BLaER1 (cell line): ENCODE measurements around the gene GTF3C5.
"Not testable (repeated sequence)": the region's sequence is repeated elsewhere in the genome, so short reads cannot be mapped to it uniquely, and the experiment has no call there.

Source experiments
- H3K27ac ChIP-seq: shearing (Covaris generic); formaldehyde crosslinking; 2 replicates; pipeline ENCODE4 v1.8.1; 2022
- H3K27me3 ChIP-seq: shearing (Covaris generic); formaldehyde crosslinking; 2 replicates; pipeline ENCODE4 v1.8.1; 2022
- H3K36me3 ChIP-seq: shearing (Covaris generic); formaldehyde crosslinking; 2 replicates; pipeline ENCODE4 v1.8.1; 2022
- H3K4me1 ChIP-seq: shearing (Covaris generic); formaldehyde crosslinking; 2 replicates; pipeline ENCODE4 v1.8.1; 2022
- H3K4me2 ChIP-seq: shearing (Covaris generic); formaldehyde crosslinking; 2 replicates; pipeline ENCODE4 v1.8.1; 2022
- H3K4me3 ChIP-seq: shearing (Covaris generic); formaldehyde crosslinking; 2 replicates; pipeline ENCODE4 v1.8.1; 2022
- H3K9ac ChIP-seq: shearing (Covaris generic); formaldehyde crosslinking; 2 replicates; pipeline ENCODE4 v1.8.1; 2022
- H3K9me3 ChIP-seq: shearing (Covaris generic); formaldehyde crosslinking; 2 replicates; pipeline ENCODE4 v1.8.1; 2022
- H4K20me1 ChIP-seq: shearing (Covaris generic); formaldehyde crosslinking; 2 replicates; pipeline ENCODE4 v1.8.1; 2022
- Cebpa-rat ChIP-seq: shearing (Covaris generic); IDR thresholded peaks from 2 replicates; pipeline ENCODE4 v1.8.1; 2022

GTF3C5 gene

GRCh38 chr9:132995879-132996278 is 34.9 kb upstream of the GTF3C5 start:
- Histone ChIP-seq H3K4me1 (peaks cover 94% of the 10 kb centered on the region), H3K9ac (0 out of 2 replicates have a peak overlapping the region, but pooled peaks have one; percentile 8), H3K36me3 (no peaks in the 10 kb centered on the region), H3K27me3 (no peaks in the 10 kb centered on the region), H4K20me1 (no peaks in the 10 kb centered on the region), H3K4me2 (peak overlapping the region; percentile 89), H3K9me3 (no peaks in the 10 kb centered on the region), H3K27ac (peak overlapping the region; percentile 45), H3K4me3 (no peak overlapping the region)
- TF ChIP-seq Cebpa-rat, result no peak

GRCh38 chr9:132996526-132996925 is 34.3 kb upstream of the GTF3C5 start:
- Histone ChIP-seq H3K9ac (peak overlapping the region; percentile 8; the same call in 1 of the 2 replicates), H3K4me3 (no peak overlapping the region), H3K4me2 (peak overlapping the region; percentile 89), H3K27ac (peak overlapping the region; percentile 45), H3K4me1 (peaks cover 93% of the 10 kb centered on the region), H3K9me3 (no peaks in the 10 kb centered on the region), H3K36me3 (no peaks in the 10 kb centered on the region), H4K20me1 (no peaks in the 10 kb centered on the region), H3K27me3 (no peaks in the 10 kb centered on the region)
- TF ChIP-seq Cebpa-rat, result no peak

DNA sequence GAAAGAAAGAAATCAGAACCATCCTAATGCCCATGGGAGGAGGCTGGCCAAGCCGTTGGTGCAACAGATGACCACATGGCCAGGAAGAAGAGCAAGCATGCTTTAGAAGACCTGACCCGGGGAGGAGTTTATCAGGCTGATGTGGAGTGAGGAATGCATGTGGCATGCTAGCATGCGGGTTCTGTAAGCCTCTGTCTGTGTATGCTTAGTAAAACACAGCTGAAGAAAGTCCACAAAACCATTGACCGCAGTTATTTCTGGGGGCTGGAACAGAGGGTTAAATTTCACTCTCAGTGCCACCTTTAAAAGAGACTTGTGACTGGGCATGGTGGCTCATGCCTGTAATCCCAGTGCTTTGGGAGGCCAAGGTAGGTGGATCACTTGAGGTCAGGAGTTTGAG is 33.2 kb upstream of the GTF3C5 start:
- no peaks in the 10 kb centered on the region for H3K36me3 ChIP-seq
- H3K4me3 ChIP-seq, result no peak overlapping the region
- H3K9ac ChIP-seq, result no peak overlapping the region
- H4K20me1 ChIP-seq, result no peaks in the 10 kb centered on the region
- no peaks in the 10 kb centered on the region for H3K27me3 ChIP-seq
- no peak overlapping the region for H3K4me2 ChIP-seq
- peaks cover 93% of the 10 kb centered on the region for H3K4me1 ChIP-seq
- no peaks in the 10 kb centered on the region for H3K9me3 ChIP-seq
- TF ChIP-seq Cebpa-rat, result no peak
- no peak overlapping the region for H3K27ac ChIP-seq

DNA sequence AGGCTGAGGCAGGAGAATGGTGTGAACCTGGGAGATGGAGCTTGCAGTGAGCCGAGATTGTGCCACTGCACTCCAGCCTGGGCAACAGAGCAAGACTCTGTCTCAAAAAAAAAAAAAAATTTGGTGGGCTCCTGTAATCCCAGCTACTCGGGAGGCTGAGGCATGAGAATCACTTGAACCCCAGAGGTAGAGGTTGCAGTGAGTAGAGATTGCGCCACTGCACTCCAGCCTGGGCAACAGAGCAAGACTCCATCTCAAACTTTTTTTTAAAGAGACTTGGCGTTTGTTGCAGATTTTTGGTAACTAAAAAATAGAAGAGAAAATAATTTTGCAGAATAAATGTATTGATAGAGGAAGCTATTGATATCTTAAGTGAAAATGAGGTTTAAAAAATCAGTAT is 32.6 kb upstream of the GTF3C5 start:
- H3K27me3 ChIP-seq, H3K27ac ChIP-seq, H3K9ac ChIP-seq, H3K4me2 ChIP-seq, H3K36me3 ChIP-seq, H3K9me3 ChIP-seq, H3K4me3 ChIP-seq, H4K20me1 ChIP-seq: not testable (repeated sequence)
- H3K4me1 ChIP-seq, result peaks cover 93% of the 10 kb centered on the region

- Histone ChIP-seq H3K4me2 (peak overlapping the region; percentile 52), H3K9me3 (no peaks in the 10 kb centered on the region)
Measured at GRCh38 chr9:132998831-132999635, 31.8 kb upstream of the GTF3C5 start.

DNA sequence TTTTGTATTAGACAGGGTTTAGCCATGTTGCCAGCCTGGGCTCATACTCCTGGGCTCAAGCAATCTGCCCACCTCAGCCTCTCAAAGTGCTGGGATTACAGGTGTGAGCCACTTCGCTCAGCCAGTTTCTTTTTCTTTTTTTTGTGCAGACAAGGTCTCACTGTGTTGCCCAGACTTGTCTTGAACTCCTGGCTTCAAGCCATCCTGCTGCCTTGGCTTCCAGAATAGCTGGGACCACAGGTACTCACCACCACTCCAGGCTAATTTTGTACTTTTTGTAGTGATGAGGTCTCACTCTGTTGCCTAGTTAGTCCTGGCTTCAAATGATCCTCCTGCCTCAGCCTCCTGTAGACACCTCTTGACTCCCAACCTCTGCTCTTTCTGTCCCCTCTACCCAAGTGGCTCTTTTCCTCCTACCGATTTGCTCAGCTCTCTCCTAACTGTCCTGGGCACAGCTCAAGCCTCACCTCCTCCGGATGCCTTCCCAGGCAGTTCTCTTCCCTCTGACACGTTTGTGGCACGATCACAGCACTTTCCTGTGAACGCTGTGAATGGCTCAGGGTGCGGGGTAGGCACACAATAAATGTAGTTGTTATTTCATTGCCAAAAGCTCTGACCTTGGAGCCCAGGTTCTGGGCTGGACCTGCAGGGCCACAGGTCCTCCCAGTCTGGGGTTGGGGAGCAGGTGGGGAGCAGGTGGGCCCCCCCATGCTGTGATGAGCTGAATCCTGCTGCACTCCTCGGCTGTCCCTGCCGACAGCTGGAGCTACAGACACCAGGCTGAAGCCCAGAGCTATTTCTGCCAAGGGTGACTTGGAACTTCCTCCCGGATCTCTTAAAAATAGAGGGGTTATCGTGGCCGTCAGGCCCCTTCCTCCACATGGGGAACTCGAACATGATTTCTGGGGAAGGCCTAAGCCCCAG is 28.4 kb upstream of the GTF3C5 start:
- H3K27me3 ChIP-seq, result no peaks in the 10 kb centered on the region

More at GRCh38 chr9:132998831-132999635, 31.8 kb upstream of the GTF3C5 start:
- Histone ChIP-seq H3K4me3 (no peak overlapping the region), H3K9ac (peak overlapping the region; percentile 63; the same call in 1 of the 2 replicates), H3K4me1 (peaks cover 93% of the 10 kb centered on the region), H3K36me3 (no peaks in the 10 kb centered on the region), H3K27ac (peak overlapping the region; percentile 35; the same call in 1 of the 2 replicates), H4K20me1 (no peaks in the 10 kb centered on the region), H3K27me3 (no peaks in the 10 kb centered on the region)
- no peak for TF ChIP-seq Cebpa-rat

GRCh38 chr9:133003071-133003461 is 27.7 kb upstream of the GTF3C5 start:
- TF ChIP-seq Cebpa-rat, result no peak
- H4K20me1 ChIP-seq, result no peaks in the 10 kb centered on the region
- peak overlapping the region; percentile 45; the same call in 1 of the 2 replicates for H3K4me3 ChIP-seq
- peak overlapping the region; percentile 62 for H3K9ac ChIP-seq
- peak overlapping the region; percentile 96 for H3K4me2 ChIP-seq
- H3K27ac ChIP-seq, result peak overlapping the region; percentile 73
- no peaks in the 10 kb centered on the region for H3K27me3 ChIP-seq
- peaks cover 73% of the 10 kb centered on the region for H3K4me1 ChIP-seq
- no peaks in the 10 kb centered on the region for H3K36me3 ChIP-seq
- H3K9me3 ChIP-seq, result peaks cover 9% of the 10 kb centered on the region; the same call in 1 of the 2 replicates

More for the DNA sequence above, 28.4 kb upstream of the GTF3C5 start:
- peaks cover 76% of the 10 kb centered on the region for H3K4me1 ChIP-seq
- peak overlapping the region; percentile 96 for H3K4me2 ChIP-seq
- H4K20me1 ChIP-seq, result no peaks in the 10 kb centered on the region
- peak overlapping the region; percentile 45; the same call in 1 of the 2 replicates for H3K4me3 ChIP-seq
- TF ChIP-seq Cebpa-rat, result no peak
- H3K27ac ChIP-seq, result peak overlapping the region; percentile 73
- H3K36me3 ChIP-seq, result no peaks in the 10 kb centered on the region
- H3K9me3 ChIP-seq, result peaks cover 9% of the 10 kb centered on the region; the same call in 1 of the 2 replicates
- H3K9ac ChIP-seq, result peak overlapping the region; percentile 62

DNA sequence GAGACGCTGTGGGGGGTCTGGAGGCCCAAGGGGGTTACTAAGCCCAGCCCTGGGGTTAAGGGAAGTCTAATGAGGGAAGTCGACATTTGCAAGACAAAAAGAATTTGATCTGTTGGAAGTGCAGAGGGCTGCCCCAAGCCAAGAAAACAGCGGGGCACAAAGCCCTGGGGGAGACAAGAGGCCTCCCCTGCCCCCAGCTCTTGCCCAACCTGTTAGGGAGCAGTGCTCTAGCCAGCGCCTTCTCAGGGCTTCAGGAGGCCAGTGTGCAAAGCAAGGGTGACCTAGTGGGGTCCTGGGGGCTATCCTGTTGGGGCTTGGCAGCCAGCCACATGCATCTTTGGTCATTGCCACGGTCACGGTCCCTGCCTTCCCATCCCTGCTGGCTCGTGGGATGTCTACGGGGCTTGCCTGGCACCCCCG is 27.1 kb upstream of the GTF3C5 start:
- Histone ChIP-seq H4K20me1 (no peaks in the 10 kb centered on the region), H3K4me1 (peaks cover 69% of the 10 kb centered on the region), H3K27me3 (no peaks in the 10 kb centered on the region), H3K27ac (peak overlapping the region; percentile 73), H3K9ac (peak overlapping the region; percentile 62), H3K36me3 (no peaks in the 10 kb centered on the region), H3K4me3 (peak overlapping the region; percentile 45), H3K4me2 (peak overlapping the region; percentile 96), H3K9me3 (peaks cover 9% of the 10 kb centered on the region; the same call in 1 of the 2 replicates)
- TF ChIP-seq Cebpa-rat, result 0 out of 2 replicates have a peak, but pooled peaks have one; percentile 20

DNA sequence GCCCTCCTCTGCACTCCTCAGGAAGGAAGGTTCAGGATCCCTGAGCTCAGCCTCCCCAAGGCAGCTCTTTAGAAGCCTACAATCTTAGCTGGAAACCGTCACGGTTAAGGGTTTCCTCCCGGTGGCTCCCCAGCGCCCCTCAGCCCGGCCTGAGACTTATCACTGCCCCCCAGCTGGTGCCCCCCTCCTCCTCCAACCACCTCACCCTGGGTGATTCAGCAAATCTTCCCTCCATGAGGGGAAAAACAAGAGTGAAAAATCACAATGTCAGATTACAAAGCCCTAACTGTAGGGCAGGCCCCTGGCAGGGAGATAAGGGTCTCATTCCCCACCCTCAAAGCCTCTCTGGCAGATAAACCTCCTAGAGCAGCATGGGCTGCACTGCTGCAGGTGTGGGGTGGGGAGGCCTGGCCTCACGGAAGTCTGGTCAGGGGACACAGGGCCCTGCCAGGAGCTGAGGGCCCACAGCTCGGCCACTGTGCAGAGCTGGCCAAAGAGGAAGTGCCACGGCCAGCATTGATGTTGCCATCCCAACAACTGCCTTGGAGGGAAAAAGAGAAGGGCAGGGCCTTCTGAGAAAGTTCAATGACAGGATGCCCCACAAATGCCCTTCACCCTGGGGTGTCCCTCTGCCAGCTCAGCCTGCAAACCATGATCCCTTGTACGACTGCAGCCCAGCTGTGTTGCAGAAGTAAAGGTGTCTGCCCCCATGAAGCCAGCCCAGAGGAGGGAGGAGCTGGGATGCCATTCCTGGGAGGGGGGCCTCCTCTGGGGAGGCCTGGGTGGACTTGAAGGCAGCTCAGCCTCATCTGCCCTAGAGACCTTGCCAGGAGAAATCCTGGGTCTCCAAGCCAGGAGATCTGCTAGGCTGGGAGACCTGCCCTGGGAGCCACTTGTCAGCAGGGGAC is 26.5 kb upstream of the GTF3C5 start:
- Histone ChIP-seq H3K4me3 (peak overlapping the region; percentile 45), H4K20me1 (no peaks in the 10 kb centered on the region), H3K27ac (peak overlapping the region; percentile 73), H3K36me3 (no peaks in the 10 kb centered on the region), H3K9ac (peak overlapping the region; percentile 62), H3K9me3 (peaks cover 9% of the 10 kb centered on the region; the same call in 1 of the 2 replicates), H3K4me1 (peaks cover 63% of the 10 kb centered on the region), H3K27me3 (no peaks in the 10 kb centered on the region), H3K4me2 (peak overlapping the region; percentile 96)
- no peak for TF ChIP-seq Cebpa-rat
